Esophagus squamous epithelium (tissue), 5 donors: ENCODE results near the gene MTHFD2L. TPM values are rescaled to one million over a fixed set of nuclear protein-coding genes. Genes with fewer than 3 reads are reported as not detected.

Experiments used
- DNase-seq: peaks from one replicate; lab custom pipeline; 2025; lab: John Stamatoyannopoulos, UW
- H3K27ac ChIP-seq, 4 donors: fragments of 200-600 bp; sonication (generic); one replicate each; pipeline ENCODE4 v1.5.1; 2016 to 2019; ENCODE audit warnings: mild to moderate bottlenecking in 1 of 4
- H3K27me3 ChIP-seq, 4 donors: fragments of 200-600 bp; sonication (generic); 1 replicate in 3 of 4; 2 replicates in 1 of 4; pipeline versions ENCODE4 v1.5.1 to v1.6.0; 2017 to 2021; ENCODE audit warnings: antibody characterized with exemption in 1 of 4
- H3K36me3 ChIP-seq, 3 donors: fragments of 200-600 bp; sonication (generic); one replicate each; pipeline ENCODE4 v1.5.1; 2016 to 2019
- H3K4me1 ChIP-seq, 3 donors: fragments of 200-600 bp; sonication (generic); one replicate each; pipeline ENCODE4 v1.5.1; 2017 to 2019
- H3K4me3 ChIP-seq, 4 donors: fragments of 200-600 bp; sonication (generic); 1 replicate in 3 of 4; 2 replicates in 1 of 4; pipeline ENCODE4 v1.5.1; 2016 to 2019; ENCODE audit warnings: mild to moderate bottlenecking in 2 of 4, moderate library complexity in 1 of 4
- H3K9me3 ChIP-seq, 3 donors: fragments of 200-600 bp; sonication (generic); one replicate each; pipeline ENCODE4 v1.5.1; 2016 to 2019
- CTCF ChIP-seq, 6 experiments: fragments of 450-650 bp in 4 of 6; fragments of 200-600 bp in 2 of 6; sonication (generic) in 2 of 6; IDR thresholded peaks; one replicate each; pipeline ENCODE4 v1.5.1; 2016 to 2019; ENCODE audit warnings: antibody characterized with exemption in 6 of 6, mild to moderate bottlenecking in 4 of 6, moderate library complexity in 4 of 6
- POLR2A ChIP-seq, 4 donors: fragments of 450-650 bp; IDR thresholded peaks; one replicate each; pipeline ENCODE4 v1.6.1; 2017; ENCODE audit warnings: antibody characterized with exemption in 4 of 4, mild to moderate bottlenecking in 4 of 4, moderate library complexity in 3 of 4
- WGBS, 2 donors: methylation state at CpG; one replicate each; pipeline ENCODE4 v1.1.5; 2018; 5-methylcytosine and 5-hydroxymethylcytosine counted together
- intact Hi-C: fragments of 100-400 bp; cut with DNase I; formaldehyde crosslinking; loops from one replicate; pipeline ENCODE4 v1.15.0; 2022
- total RNA-seq, 4 donors: library from RNA; depleted of rRNA; stranded (reverse); fragments of >200 nt; gene quantifications; one replicate each; pipeline ENCODE4 v1.1.0, GENCODE V29; 2016
- donor health status: DM: yes; HTN: yes; CAD: no.

MTHFD2L gene
- total RNA-seq, 4 donors from 2014 or later: 9.9 to 22.9 (median 19.1) TPM

DNA sequence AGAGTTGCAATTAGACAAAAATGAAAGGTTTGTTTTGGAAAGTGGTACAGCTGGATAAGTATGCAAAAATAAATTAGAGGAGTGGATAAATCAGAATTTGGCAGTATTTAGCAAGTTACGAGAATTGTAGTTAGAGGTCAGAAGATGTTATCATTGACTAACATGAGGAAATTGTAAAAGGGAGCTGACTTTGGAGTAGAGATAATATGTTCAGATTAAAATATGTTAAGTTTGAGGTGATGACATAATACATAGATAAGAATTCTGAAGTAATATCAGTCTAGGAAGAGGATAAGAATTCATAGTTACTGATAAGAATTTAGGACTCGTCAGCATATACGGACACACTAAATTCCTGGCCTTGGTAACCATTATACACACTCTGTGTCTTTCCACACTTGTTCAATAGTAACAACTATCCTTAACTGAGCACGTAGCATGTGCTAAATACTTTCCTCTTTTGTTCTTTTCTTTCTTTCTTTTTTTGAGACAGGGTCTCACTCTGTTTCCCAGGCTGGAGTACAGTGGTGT, 146.2 kb downstream of the MTHFD2L start:
- TF ChIP-seq POLR2A (IDR thresholded peaks at IDR 0.05): no peak
- TF ChIP-seq CTCF (IDR thresholded peaks at IDR 0.05): no peak
- Histone ChIP-seq H3K27me3 (no peaks in the 10 kb centered on the region), H3K4me3 (no peak overlapping the region), H3K27ac (no peak overlapping the region), H3K4me1 (peaks cover 0 to 10% (median 3%) of the 10 kb centered on the region in 3 donors), H3K36me3 (no peaks in the 10 kb centered on the region), H3K9me3 (no peaks in the 10 kb centered on the region)
- WGBS, 2 donors: 86 to 94% methylated on average over 4 of the region's 4 CpGs
- no peak for DNase-seq
- intact Hi-C loops: no loop called here

GRCh38 chr4:74305000-74305399, 147.1 kb downstream of the MTHFD2L start:
- Histone ChIP-seq H3K9me3 (no peaks in the 10 kb centered on the region), H3K36me3 (no peaks in the 10 kb centered on the region), H3K27ac (no peak overlapping the region), H3K27me3 (no peaks in the 10 kb centered on the region), H3K4me1 (peaks cover 0 to 15% (median 3%) of the 10 kb centered on the region in 3 donors), H3K4me3 (no peak overlapping the region)
- WGBS, 2 donors: 74 to 75% methylated on average over 1 of the region's 1 CpG
- intact Hi-C loops: no loop called here
- DNase-seq: no peak
- no peak for TF ChIP-seq POLR2A (IDR thresholded peaks at IDR 0.05)

DNA sequence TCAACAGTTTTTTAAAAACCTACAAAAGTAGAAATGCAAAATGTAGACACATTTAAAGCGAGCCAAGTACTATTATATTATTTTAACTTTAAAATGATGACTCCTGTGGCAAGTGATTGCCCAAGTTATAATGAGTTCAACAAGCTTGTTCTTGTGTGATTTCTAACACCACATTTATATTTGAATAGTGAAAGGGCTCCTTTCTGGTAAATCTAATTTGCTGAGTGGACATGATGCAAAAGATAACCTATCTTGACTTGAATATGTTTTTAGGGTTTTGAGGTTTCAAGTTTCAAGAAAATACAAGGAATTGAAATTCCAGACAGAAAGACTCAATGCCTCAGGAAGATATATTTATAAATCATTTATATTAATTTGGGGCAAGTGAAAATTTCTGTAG, 149.3 kb downstream of the MTHFD2L start:
- WGBS, 2 donors: 59 to 61% methylated on average over 1 of the region's 1 CpG
- H3K4me3 ChIP-seq: no peak overlapping the region
- no peaks in the 10 kb centered on the region for H3K36me3 ChIP-seq
- no peaks in the 10 kb centered on the region for H3K9me3 ChIP-seq
- TF ChIP-seq POLR2A (IDR thresholded peaks at IDR 0.05) (no peak), CTCF (IDR thresholded peaks at IDR 0.05) (no peak)
- H3K27ac ChIP-seq: no peak overlapping the region
- no peaks in the 10 kb centered on the region for H3K27me3 ChIP-seq
- DNase-seq: no peak
- intact Hi-C loops: no loop called here
- peaks cover 0 to 15% (median 3%) of the 10 kb centered on the region in 3 donors for H3K4me1 ChIP-seq

DNA sequence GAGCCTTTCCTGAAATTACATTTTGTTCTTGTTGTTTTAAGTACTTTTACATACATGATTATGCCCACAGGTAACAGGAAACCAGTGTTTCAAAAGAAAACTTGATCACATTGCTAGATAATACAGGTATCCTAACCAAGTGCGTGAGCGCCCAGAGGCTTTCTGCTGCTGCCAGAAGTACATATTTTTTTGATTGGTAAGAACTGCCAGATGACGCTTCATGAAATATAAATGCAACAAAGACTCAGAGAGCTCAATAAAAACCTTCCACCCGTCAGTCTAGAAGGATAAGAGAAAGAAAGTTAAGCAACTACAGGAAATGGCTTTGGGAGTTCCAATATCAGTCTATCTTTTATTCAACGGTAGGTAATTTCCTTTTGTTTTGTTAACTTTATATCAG, 150.3 kb downstream of the MTHFD2L start, which contains the start of gene EPGN:
TSS of gene EPGN (plus strand) at position 256 of the 400 bp plus-strand sequence. CDS start at position 320, 64 bp downstream.
- peaks cover 0 to 15% (median 3%) of the 10 kb centered on the region in 3 donors for H3K4me1 ChIP-seq
- intact Hi-C loops: no loop called here
- H3K4me3 ChIP-seq: peak within 1 kb of the TSS; percentile 2 to 31 (median 16)

DNA sequence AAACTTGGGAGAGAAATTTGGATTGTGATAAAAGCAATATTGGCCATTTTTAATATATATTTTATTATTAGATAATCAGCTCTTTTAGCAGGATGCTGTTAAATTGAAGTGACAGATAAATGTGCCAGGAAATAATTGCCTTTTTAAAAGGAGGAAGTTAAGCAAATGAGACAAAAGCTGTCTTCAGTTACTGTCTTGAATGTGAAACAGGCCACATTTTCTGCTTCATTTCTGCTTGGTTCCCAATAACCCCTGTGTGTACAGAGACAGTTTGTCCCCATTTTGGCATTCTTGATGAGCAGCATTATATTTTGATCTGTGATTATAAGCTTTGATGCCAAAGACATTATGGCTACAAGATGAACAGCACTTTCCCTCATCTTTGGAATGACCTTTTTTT, 151.3 kb downstream of the MTHFD2L start:
- Histone ChIP-seq H3K4me3 (peak overlapping the region in 3 of 4 donors; percentile 2 to 31 (median 29)), H3K27me3 (no peaks in the 10 kb centered on the region), H3K9me3 (no peaks in the 10 kb centered on the region), H3K36me3 (peaks cover 0 to 18% (median 0%) of the 10 kb centered on the region in 3 donors), H3K4me1 (peaks cover 0 to 15% (median 3%) of the 10 kb centered on the region in 3 donors), H3K27ac (peak overlapping the region in 2 of 4 donors; percentile 63 to 78)
- TF ChIP-seq POLR2A (IDR thresholded peaks at IDR 0.05): no peak
- TF ChIP-seq CTCF (IDR thresholded peaks at IDR 0.05): no peak
- intact Hi-C loops: no loop called here
- no peak for DNase-seq

More for the DNA sequence above, 150.3 kb downstream of the MTHFD2L start, which contains the start of gene EPGN:
- no peak for DNase-seq
- Histone ChIP-seq H3K27ac (peak within 1 kb of the TSS in 3 of 4 donors; percentile 50 to 78 (median 63)), H3K36me3 (peaks cover 0 to 9% (median 0%) of the 10 kb centered on the region in 3 donors), H3K27me3 (no peaks in the 10 kb centered on the region), H3K9me3 (no peaks in the 10 kb centered on the region)
- no peak for TF ChIP-seq CTCF (IDR thresholded peaks at IDR 0.05)
- 23 to 27% methylated on average over 5 of the region's 5 CpGs for WGBS, 2 donors
